NCI-H345 (cell line): ENCODE results near the gene SLC35D3.
A peak's percentile ranks its signal among the peaks of the same experiment; 100 is the strongest.
"Not testable (repeated sequence)": the region's sequence is repeated elsewhere in the genome, so short reads cannot be mapped to it uniquely, and the experiment has no call there.

Experiments
- DNase-seq: peaks from one replicate; lab custom pipeline; 2025; lab: John Stamatoyannopoulos, UW

The SLC35D3 gene, protein sequence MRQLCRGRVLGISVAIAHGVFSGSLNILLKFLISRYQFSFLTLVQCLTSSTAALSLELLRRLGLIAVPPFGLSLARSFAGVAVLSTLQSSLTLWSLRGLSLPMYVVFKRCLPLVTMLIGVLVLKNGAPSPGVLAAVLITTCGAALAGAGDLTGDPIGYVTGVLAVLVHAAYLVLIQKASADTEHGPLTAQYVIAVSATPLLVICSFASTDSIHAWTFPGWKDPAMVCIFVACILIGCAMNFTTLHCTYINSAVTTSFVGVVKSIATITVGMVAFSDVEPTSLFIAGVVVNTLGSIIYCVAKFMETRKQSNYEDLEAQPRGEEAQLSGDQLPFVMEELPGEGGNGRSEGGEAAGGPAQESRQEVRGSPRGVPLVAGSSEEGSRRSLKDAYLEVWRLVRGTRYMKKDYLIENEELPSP

GRCh38 chr6:136921936-136922684 lies at the start of gene SLC35D3:
SLC35D3 (plus strand) TSS chr6:136922301; CDS start chr6:136922429, 128 bp downstream.
- DNase-seq, result peak; percentile 30

- DNase-seq, result no peak
Measured at GRCh38 chr6:136873748-136874147, 48.4 kb upstream of the SLC35D3 start.

GRCh38 chr6:136876469-136876868 lies 45.6 kb upstream of the SLC35D3 start:
- not testable (repeated sequence) for DNase-seq

DNA sequence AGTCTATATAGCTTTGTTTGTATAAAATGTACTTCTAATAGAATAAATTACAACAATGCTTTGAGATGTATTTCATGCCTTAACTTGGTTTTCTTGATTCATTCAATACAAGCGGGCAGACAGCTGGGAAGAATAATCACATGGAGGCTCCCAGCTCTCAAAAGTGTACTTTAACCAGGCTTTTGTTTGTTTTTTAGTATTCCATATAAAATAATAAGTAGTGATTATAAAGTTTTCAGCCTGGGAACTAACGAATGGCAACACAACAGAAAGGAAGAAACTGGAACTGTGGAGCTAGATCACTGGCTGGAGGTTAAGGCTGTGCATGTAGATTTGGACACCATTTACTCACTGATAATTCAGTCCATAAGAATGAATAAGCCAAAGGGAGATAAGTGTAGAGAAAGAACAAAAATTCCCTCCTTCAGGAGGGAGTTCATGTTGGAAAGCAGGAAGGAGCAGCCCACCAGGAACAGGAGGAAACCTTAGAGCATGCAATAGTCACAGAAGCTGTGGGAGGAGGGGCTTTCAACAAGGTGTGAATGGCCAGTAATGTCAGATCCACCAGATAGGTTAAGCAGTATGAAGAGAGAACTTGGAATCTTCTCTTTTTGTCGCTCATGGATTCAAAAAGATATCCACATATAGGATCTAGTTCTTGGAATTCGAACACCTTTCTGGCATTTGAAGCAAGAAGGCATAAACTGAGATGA lies 41.2 kb upstream of the SLC35D3 start:
- no peak for DNase-seq

GRCh38 chr6:136886091-136886490 lies 36.0 kb upstream of the SLC35D3 start:
- DNase-seq, result no peak

- no peak for DNase-seq
Measured at GRCh38 chr6:136887953-136888352, 34.1 kb upstream of the SLC35D3 start.

- DNase-seq, result peak; percentile 39
Measured at GRCh38 chr6:136889271-136890193, 32.6 kb upstream of the SLC35D3 start.

GRCh38 chr6:136890194-136890839 lies 31.8 kb upstream of the SLC35D3 start:
- DNase-seq, result no peak

GRCh38 chr6:136890986-136891385 lies 31.1 kb upstream of the SLC35D3 start:
- DNase-seq, result no peak

GRCh38 chr6:136893187-136893586 lies 28.9 kb upstream of the SLC35D3 start:
- DNase-seq, result no peak

- no peak for DNase-seq
Measured at GRCh38 chr6:136895901-136896300, 26.2 kb upstream of the SLC35D3 start.

DNA sequence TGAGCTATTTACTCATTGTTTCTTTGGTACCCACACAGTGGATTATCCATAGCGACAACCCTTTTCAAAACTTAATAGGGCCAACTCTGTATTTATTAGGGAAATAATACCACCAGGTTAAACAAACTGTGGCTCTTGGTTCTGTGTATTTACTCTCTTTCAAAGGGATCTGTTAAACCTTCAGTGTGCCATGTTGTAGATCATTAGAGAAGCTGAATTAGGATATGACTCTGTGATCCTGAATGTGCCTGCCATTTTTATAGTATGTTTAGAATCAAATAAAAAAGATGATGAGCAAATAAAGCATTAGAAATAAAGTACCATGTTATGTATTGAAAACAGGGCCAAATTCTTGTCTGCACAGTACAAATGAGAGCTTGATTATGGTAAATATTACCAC lies 25.0 kb upstream of the SLC35D3 start:
- no peak for DNase-seq

DNA sequence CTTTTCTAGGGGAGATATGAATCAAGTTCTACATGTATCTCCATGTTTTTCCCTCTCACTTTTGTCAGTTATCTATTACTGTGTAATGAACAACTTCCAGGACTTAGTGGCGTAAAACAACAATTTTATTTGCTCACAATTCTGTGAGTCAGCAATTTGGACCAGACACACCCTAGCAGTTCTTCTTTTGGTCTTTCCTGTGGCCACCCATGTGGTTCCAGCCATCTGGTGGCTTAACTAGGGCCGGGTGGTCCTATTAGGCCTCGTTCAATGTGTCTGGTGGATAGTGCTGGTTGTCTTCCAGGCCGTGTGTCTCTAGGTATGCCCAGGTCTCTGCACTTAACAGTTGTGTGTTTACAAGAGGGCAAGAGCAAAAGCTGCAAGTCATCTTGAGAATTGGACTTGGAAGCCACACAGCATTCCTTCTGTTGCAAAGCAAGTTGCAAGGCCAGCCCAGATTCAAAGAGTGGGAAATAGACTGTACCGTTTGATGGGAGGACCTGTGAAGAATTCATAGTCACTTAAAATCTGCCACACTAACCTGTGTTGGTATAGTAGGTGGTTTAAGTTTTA lies 20.8 kb upstream of the SLC35D3 start:
- DNase-seq, result no peak

DNA sequence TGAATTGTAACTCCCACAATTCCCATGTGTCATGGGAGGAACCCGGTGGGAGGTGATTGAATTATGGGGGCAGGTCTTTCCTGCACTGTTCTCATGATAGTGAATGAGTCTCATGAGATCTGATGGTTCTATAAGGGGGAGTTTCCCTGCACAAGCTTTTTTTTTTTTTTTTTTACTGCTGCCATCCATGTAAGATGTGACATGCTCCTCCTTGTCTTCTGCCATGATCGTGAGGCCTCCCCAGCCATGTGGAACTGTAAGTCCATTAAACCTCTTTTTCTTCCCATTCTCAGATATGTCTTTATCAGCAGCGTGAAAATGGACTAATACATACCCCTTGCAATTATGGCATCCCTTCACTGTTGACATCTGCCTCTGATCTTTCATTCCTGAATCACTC lies 17.6 kb upstream of the SLC35D3 start:
- DNase-seq, result not testable (repeated sequence)

GRCh38 chr6:136914947-136915346 lies 7.2 kb upstream of the SLC35D3 start:
- DNase-seq, result no peak

DNA sequence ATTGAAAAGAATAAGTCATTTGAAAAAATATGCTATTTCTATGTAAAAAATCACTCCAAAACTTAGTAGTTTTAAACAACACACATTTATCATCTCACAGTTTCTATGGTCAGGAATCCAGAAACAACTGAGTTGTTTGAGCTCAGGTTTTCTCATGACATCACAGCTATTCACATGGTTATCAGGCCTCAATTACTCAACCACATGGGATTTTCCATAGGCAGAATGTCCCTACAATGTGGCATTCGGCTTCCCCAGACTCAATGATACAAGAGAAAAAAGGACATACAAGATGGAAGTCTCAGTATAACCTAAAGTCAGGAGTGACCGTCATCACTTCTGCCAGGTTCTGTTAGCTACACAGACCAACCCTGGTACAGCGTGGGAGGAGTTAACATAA lies 3.4 kb upstream of the SLC35D3 start:
- DNase-seq, result no peak

DNA sequence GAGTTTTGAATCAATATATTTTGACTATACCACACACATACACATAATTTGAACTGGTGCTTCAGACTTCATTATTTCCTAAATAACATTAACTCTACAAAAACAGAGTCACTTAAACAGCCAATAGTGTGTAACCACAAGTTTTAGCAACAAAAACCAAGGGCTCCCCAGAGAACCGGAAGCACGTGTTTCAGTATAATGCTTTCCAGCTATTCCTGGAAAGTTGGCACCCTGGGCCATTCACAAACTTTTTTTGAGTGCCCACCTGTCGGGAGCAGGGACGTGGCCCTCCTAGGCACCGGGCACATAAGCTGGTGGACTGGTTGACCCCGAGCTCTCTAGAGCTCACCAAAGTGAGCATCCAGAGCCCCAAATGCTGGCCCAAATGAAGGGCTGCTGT lies 1.9 kb upstream of the SLC35D3 start:
- no peak for DNase-seq

GRCh38 chr6:136920671-136921380 lies 1.3 kb upstream of the SLC35D3 start:
- DNase-seq, result no peak

GRCh38 chr6:136921381-136921935 lies 643 bp upstream of the SLC35D3 start:
- peak; percentile 40 for DNase-seq

GRCh38 chr6:136922685-136923006 lies 545 bp downstream of the SLC35D3 start:
- DNase-seq, result peak; percentile 20
